GM12878 (cell line): ENCODE measurements around the gene AXDND1. TPM values are rescaled to one million over a fixed set of nuclear protein-coding genes. Genes with fewer than 3 reads are reported as not detected.
A peak's percentile ranks its signal among the peaks of the same experiment; 100 is the strongest.

ENCODE experiments used
- ATAC-seq: fragments of 200-7000 bp; cut with Tn5 transposase; 3 replicates; pipeline ENCODE4 v1.9.1; 2020; ENCODE audit warnings: mild to moderate bottlenecking, moderate library complexity
- BruUV-seq: library from RNA; stranded (reverse); fragments of 400-500 nt; replicated peaks from 2 replicates; lab custom pipeline; 2021; lab: Mats Ljungman, UMichigan
- CTCF ChIA-PET: fragments of 300-600 bp; sonication (Branson Sonifier 250); formaldehyde crosslinking; extraction: SDS; loops from one replicate; lab custom pipeline; 2021; ENCODE audit warnings: inconsistent platforms; lab: Yijun Ruan, JAX
- POLR2A ChIA-PET: fragments of 350-600 bp; formaldehyde crosslinking; extraction: SDS; loops from one replicate; lab custom pipeline; 2021; ENCODE audit warnings: inconsistent platforms; lab: Charles Lee
- RAD21 ChIA-PET: fragments of 300-600 bp; sonication (Branson Sonifier 250); formaldehyde crosslinking; loops from one replicate; lab custom pipeline; 2023; ENCODE audit warnings: antibody characterized with exemption; ENCODE audit not compliant: unreplicated experiment; lab: Charles Lee
- SMC1A ChIA-PET: fragments of 300-600 bp; sonication (Branson Sonifier 250); formaldehyde crosslinking; loops from one replicate; lab custom pipeline; 2023; ENCODE audit not compliant: unreplicated experiment, uncharacterized antibody; lab: Charles Lee
- DNase-seq: peaks from one replicate; pipeline ENCODE4 v3.0.0-alpha.2; 2011; ENCODE audit warnings: low read depth, low spot score
- FAIRE-seq: peaks from 3 replicates; lab custom pipeline; 2011; peaks lifted over from hg19 to GRCh38; lab: Jason Lieb, UNC
- H2AFZ ChIP-seq: 2 replicates; pipeline ENCODE4 v1.6.0; 2011; ENCODE audit warnings: low read depth, low read length, control low read depth; ENCODE audit not compliant: control insufficient read depth
- H3K27ac ChIP-seq: 2 replicates; pipeline ENCODE4 v1.5.1; 2011; ENCODE audit warnings: control low read depth; ENCODE audit not compliant: control insufficient read depth, insufficient read depth
- H3K27me3 ChIP-seq, 2 experiments: replicated peaks in 1 of 2; 2 replicates each; pipeline versions ENCODE4 v1.6.0 to v1.6.1; 2011; ENCODE audit warnings: low read length in 1 of 2; ENCODE audit not compliant: control insufficient read depth in 2 of 2, insufficient read depth in 2 of 2
- H3K36me3 ChIP-seq, 2 experiments: 2 replicates each; pipeline ENCODE4 v1.5.1; 2011; ENCODE audit warnings: low read length in 1 of 2; ENCODE audit not compliant: control insufficient read depth in 2 of 2, insufficient read depth in 2 of 2
- H3K4me1 ChIP-seq: 2 replicates; pipeline ENCODE4 v1.6.1; 2011; ENCODE audit warnings: mild to moderate bottlenecking, low read length, moderate library complexity, mixed read lengths; ENCODE audit not compliant: control insufficient read depth, insufficient read depth
- H3K4me2 ChIP-seq: 2 replicates; pipeline ENCODE4 v1.6.0; 2011; ENCODE audit warnings: control low read depth; ENCODE audit not compliant: control insufficient read depth, insufficient read depth
- H3K4me3 ChIP-seq: fragments of 200-600 bp; sonication (generic); 2 replicates; pipeline ENCODE4 v1.5.1; 2016
- H3K79me2 ChIP-seq: 2 replicates; pipeline ENCODE4 v1.6.0; 2011; ENCODE audit warnings: low read length; ENCODE audit not compliant: control insufficient read depth, insufficient read depth
- H3K9ac ChIP-seq: 2 replicates; pipeline ENCODE4 v1.8.0; 2011; ENCODE audit warnings: low read length, control low read depth, mixed read lengths; ENCODE audit not compliant: control insufficient read depth, insufficient read depth
- H3K9me3 ChIP-seq: replicated peaks from 3 replicates; pipeline ENCODE4 v1.5.1; 2011; ENCODE audit warnings: mild to moderate bottlenecking, low read length; ENCODE audit not compliant: control insufficient read depth, insufficient read depth
- H4K20me1 ChIP-seq: 2 replicates; pipeline ENCODE4 v1.6.0; 2011; ENCODE audit not compliant: control insufficient read depth, insufficient read depth
- CTCF ChIP-seq, 3 experiments: IDR thresholded peaks in 2 of 3; conservative IDR thresholded peaks in 1 of 3; 2 replicates each; pipeline ENCODE4 v1.5.1; 2011; ENCODE audit warnings: low read depth in 3 of 3, low read length in 3 of 3, mild to moderate bottlenecking in 3 of 3, control low read depth in 2 of 3, moderate library complexity in 2 of 3, inconsistent platforms in 1 of 3, mixed read lengths in 1 of 3; ENCODE audit not compliant: control insufficient read depth in 2 of 3, insufficient read depth in 1 of 3; ENCODE audit errors: extremely low read depth in 1 of 3
- RAD21 ChIP-seq: IDR thresholded peaks from 2 replicates; pipeline ENCODE4 v1.6.1; 2011; ENCODE audit warnings: mild to moderate bottlenecking, low read depth, low read length, moderate library complexity; ENCODE audit not compliant: insufficient read depth
- SMC3 ChIP-seq: IDR thresholded peaks from 2 replicates; pipeline ENCODE4 v1.6.1; 2011; ENCODE audit warnings: low read length, improper control_type of control experiment, borderline replicate concordance
- SREBF2 ChIP-seq: IDR thresholded peaks from 2 replicates; pipeline ENCODE4 v1.6.1; 2012; ENCODE audit warnings: mild to moderate bottlenecking, low read length
- WGBS: methylation state at CpG from one replicate; pipeline ENCODE4 v1.1.6; 2016; ENCODE audit warnings: low lambda C conversion rate; ENCODE audit not compliant: insufficient replicate concordance, insufficient coverage; ENCODE audit errors: missing lambda C conversion rate; 5-methylcytosine and 5-hydroxymethylcytosine counted together
- in situ Hi-C: fragments of 300-500 bp; cut with MboI; formaldehyde crosslinking; loops from 9 replicates; pipeline ENCODE4 v1.14.3; 2018; ENCODE audit warnings: mixed read lengths
- intact Hi-C: fragments of 100-400 bp; cut with micrococcal nuclease; formaldehyde crosslinking; loops from one replicate; pipeline ENCODE4 v1.14.2; 2022; ENCODE audit not compliant: unreplicated experiment
- polyA plus RNA-seq, 11 experiments: library from polyadenylated mRNA; depleted of rRNA in 4 of 11; unstranded in 6 of 11; stranded (reverse) in 5 of 11; fragments of >200 nt; fragmentation: Nextera tagmentation in 4 of 11; fragmentation: Illumina TruSeq in 1 of 11; extraction: Ambion mirVana in 4 of 11; extraction: Trizol in 1 of 11; gene quantifications; 1 replicate in 1 of 11; 2 replicates in 10 of 11; pipeline versions ENCODE4 v1.2.1 to v1.2.3, GENCODE V29; 2011 to 2016; ENCODE audit warnings: inconsistent platforms in 2 of 11, missing spikeins in 2 of 11, low read depth in 1 of 11
- total RNA-seq, 4 experiments: library from RNA; depleted of rRNA in 3 of 4; stranded (reverse); fragments of >200 nt in 3 of 4; fragmentation: Illumina TruSeq in 1 of 4; extraction: Trizol in 1 of 4; gene quantifications; 2 replicates each; pipeline versions ENCODE4 v1.2.1 to v1.2.3, GENCODE V29; 2013 to 2021

AXDND1 gene
- total and polyA plus RNA-seq, 10 of the 15 experiments (the other 5 are each of a cell fraction or from before 2014, with no cell fraction given) = 0.12 to 0.84 (median 0.42) TPM

DNA sequence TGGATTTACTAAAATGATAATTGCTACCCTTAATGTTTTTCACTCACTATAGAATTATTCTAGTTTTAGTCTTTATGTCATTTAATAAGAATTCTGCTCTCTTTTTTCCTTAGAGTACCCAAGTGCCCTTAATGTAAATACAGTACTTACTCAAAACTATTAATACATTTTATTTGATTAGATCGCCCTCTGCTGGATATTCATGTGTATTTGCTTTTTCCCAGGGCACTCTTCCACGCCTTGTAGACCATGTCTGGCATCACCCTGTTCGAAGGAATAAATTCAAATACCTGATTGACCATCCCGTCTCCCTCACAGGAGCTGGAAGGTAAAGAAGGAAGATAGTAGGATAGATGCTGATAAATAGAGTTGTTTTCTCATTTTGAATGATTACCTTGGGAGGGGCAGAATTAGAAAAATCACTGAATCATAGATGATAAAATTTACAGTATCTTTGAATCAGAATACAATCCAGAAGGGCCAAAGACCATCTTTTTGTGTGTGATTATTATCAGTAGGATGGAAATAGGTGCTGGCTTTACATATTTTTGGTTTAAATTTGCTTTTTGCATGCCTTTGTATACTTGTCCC lies 4.1 kb downstream of the AXDND1 start:
- TF ChIP-seq RAD21 = peak; percentile 74
- peak; percentile 86 for TF ChIP-seq SMC3
- TF ChIP-seq SREBF2 = no peak
- TF ChIP-seq CTCF (IDR thresholded peaks at IDR 0.05 in 2 of 3, conservative IDR thresholded peaks at IDR 0.05 in 1 of 3; ENCODE audit: control insufficient read depth in 2 of 3, extremely low read depth in 1 of 3, insufficient read depth in 1 of 3, low read depth in 3 of 3, low read length in 3 of 3) = peak; percentile 49 to 72 (median 56)
- 0% methylated on average over 4 of the region's 4 CpGs for WGBS
- Histone ChIP-seq H3K4me2 (no peak overlapping the region), H3K9ac (no peak overlapping the region), H2AFZ (no peak overlapping the region), H3K36me3 (no peaks in the 10 kb centered on the region), H3K27ac (no peak overlapping the region), H3K27me3 (0 out of 4 replicates have a peak, but pooled peaks cover 0 to 2% of the 10 kb centered on the region in 2 experiments), H3K4me1 (no peaks in the 10 kb centered on the region; the same call in 1 of the 2 replicates), H4K20me1 (no peaks in the 10 kb centered on the region), H3K79me2 (no peaks in the 10 kb centered on the region), H3K4me3 (no peak overlapping the region), H3K9me3 (no peaks in the 10 kb centered on the region)
- ChIA-PET RAD21 (interaction anchor here (1.0 to 6.1 kb wide), 9 partner anchors 13 to 440 kb away, joined by 3 to 61 read pairs (median 6); partner anchors contain the start of genes SOAT1 and TOR3A), POLR2A (no interaction called here), CTCF (interaction anchor here (0.6 to 7.6 kb wide), 24 partner anchors 11 to 513 kb away, joined by 3 to 87 read pairs (median 4); partner anchors contain the start of genes SOAT1 and TOR3A), SMC1A (interaction anchor here (1.0 to 5.3 kb wide), 10 partner anchors 76 to 853 kb away, joined by 3 to 49 read pairs (median 4); partner anchors contain the start of gene SOAT1)
- intact Hi-C loops = loop anchor here (1.0 to 5.0 kb wide), 6 partner anchors 119 to 828 kb away; partner anchors contain the start of gene FAM20B
- ATAC-seq (peak; percentile 56), FAIRE-seq (peak; percentile 54), DNase-seq (peak; percentile 33)
- no TSS peak for BruUV-seq
- in situ Hi-C loops = loop anchor here (5.0 to 25.0 kb wide), 4 partner anchors 248 to 838 kb away; partner anchors contain the start of gene TOR3A
